A673 (cell line): ENCODE measurements around the gene LMAN2. TPM values are rescaled to one million over a fixed set of nuclear protein-coding genes. Genes with fewer than 3 reads are reported as not detected.

Source experiments
- BruUV-seq: library from RNA; stranded (reverse); fragments of 400-500 nt; replicated peaks from 2 replicates; lab custom pipeline; 2021; lab: Mats Ljungman, UMichigan
- CTCF ChIA-PET: fragments of 300-600 bp; sonication (Branson Sonifier 250); formaldehyde crosslinking; loops from one replicate; lab custom pipeline; 2022; ENCODE audit warnings: antibody characterized with exemption; lab: Charles Lee
- POLR2A ChIA-PET: fragments of 300-600 bp; sonication (Branson Sonifier 250); formaldehyde crosslinking; loops from one replicate; lab custom pipeline; 2022; ENCODE audit warnings: antibody characterized with exemption; ENCODE audit not compliant: low non-redundant PET; lab: Charles Lee
- DNase-seq: peaks from one replicate; pipeline ENCODE4 v3.0.0-alpha.2; 2015; ENCODE audit warnings: low spot score
- H3K27ac ChIP-seq: fragments of 200-600 bp; sonication (generic); 2 replicates; pipeline ENCODE4 v1.5.1; 2016; ENCODE audit warnings: mixed run types, low read depth, mild to moderate bottlenecking, mixed read lengths, antibody characterized with exemption, low read length; ENCODE audit not compliant: poor library complexity, severe bottlenecking
- H3K27me3 ChIP-seq: fragments of 200-600 bp; sonication (generic); replicated peaks from 2 replicates; pipeline ENCODE4 v1.6.1; 2017; ENCODE audit warnings: mixed run types, low read depth, mild to moderate bottlenecking, mixed read lengths, antibody characterized with exemption, low read length; ENCODE audit not compliant: insufficient read depth, poor library complexity
- H3K36me3 ChIP-seq: fragments of 200-600 bp; sonication (generic); 2 replicates; pipeline ENCODE4 v1.6.1; 2016; ENCODE audit warnings: mixed run types, mild to moderate bottlenecking, mixed read lengths, antibody characterized with exemption, low read length; ENCODE audit not compliant: insufficient read depth, poor library complexity, severe bottlenecking
- H3K4me1 ChIP-seq: fragments of 200-600 bp; sonication (generic); 2 replicates; pipeline ENCODE4 v1.6.1; 2017; ENCODE audit warnings: mixed run types, mild to moderate bottlenecking, mixed read lengths, antibody characterized with exemption, low read length; ENCODE audit not compliant: insufficient read depth, poor library complexity, severe bottlenecking
- H3K4me3 ChIP-seq: fragments of 200-600 bp; sonication (generic); 2 replicates; pipeline ENCODE4 v1.5.1; 2016; ENCODE audit warnings: low read depth, mixed run types, mild to moderate bottlenecking, mixed read lengths, low read length; ENCODE audit not compliant: poor library complexity, severe bottlenecking
- H3K9me3 ChIP-seq: fragments of 200-600 bp; sonication (generic); 2 replicates; pipeline ENCODE4 v1.6.1; 2016; ENCODE audit warnings: mixed run types, low read depth, mild to moderate bottlenecking, mixed read lengths, antibody characterized with exemption, low read length; ENCODE audit not compliant: poor library complexity, severe bottlenecking
- EZH2 ChIP-seq: fragments of 200-600 bp; sonication (generic); IDR thresholded peaks from 2 replicates; pipeline ENCODE4 v1.6.1; 2017; ENCODE audit warnings: borderline replicate concordance, low read depth, mild to moderate bottlenecking, mixed read lengths, antibody characterized with exemption, low read length; ENCODE audit not compliant: poor library complexity, severe bottlenecking
- intact Hi-C: fragments of 100-400 bp; cut with micrococcal nuclease; formaldehyde crosslinking; loops from one replicate; pipeline ENCODE4 v1.10.0; 2022; ENCODE audit not compliant: unreplicated experiment
- total RNA-seq: library from RNA; stranded (reverse); gene quantifications from 2 replicates; pipeline ENCODE4 v1.2.3, GENCODE V29; 2021
- TF ChIP-seq, protein P1 (sequence below): fragments of 300-800, 200-600 bp; sonication (generic); conservative IDR thresholded peaks from 2 replicates; pipeline ENCODE4 v1.5.1; 2017; ENCODE audit warnings: low read depth, mild to moderate bottlenecking, antibody characterized with exemption, low read length, moderate library complexity, mixed read lengths

Gene LMAN2
- total RNA-seq, 1 experiment from 2014 or later = 98.4 TPM

GRCh38 chr5:177397875-177398390 lies 46.5 kb upstream of the LMAN2 start:
- Histone ChIP-seq H3K27ac (no peak overlapping the region), H3K4me1 (peaks cover 7% of the 10 kb centered on the region), H3K9me3 (no peaks in the 10 kb centered on the region), H3K36me3 (no peaks in the 10 kb centered on the region), H3K27me3 (peaks cover 33% of the 10 kb centered on the region), H3K4me3 (no peak overlapping the region)
- no peak for DNase-seq
- intact Hi-C loops = no loop called here
- TF ChIP-seq EZH2 = no peak
- TF ChIP-seq, protein P1, sequence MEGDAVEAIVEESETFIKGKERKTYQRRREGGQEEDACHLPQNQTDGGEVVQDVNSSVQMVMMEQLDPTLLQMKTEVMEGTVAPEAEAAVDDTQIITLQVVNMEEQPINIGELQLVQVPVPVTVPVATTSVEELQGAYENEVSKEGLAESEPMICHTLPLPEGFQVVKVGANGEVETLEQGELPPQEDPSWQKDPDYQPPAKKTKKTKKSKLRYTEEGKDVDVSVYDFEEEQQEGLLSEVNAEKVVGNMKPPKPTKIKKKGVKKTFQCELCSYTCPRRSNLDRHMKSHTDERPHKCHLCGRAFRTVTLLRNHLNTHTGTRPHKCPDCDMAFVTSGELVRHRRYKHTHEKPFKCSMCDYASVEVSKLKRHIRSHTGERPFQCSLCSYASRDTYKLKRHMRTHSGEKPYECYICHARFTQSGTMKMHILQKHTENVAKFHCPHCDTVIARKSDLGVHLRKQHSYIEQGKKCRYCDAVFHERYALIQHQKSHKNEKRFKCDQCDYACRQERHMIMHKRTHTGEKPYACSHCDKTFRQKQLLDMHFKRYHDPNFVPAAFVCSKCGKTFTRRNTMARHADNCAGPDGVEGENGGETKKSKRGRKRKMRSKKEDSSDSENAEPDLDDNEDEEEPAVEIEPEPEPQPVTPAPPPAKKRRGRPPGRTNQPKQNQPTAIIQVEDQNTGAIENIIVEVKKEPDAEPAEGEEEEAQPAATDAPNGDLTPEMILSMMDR = no peak
- ChIA-PET CTCF (no interaction called here), POLR2A (no interaction called here)
- no TSS peak for BruUV-seq

GRCh38 chr5:177396807-177397206 lies 45.3 kb upstream of the LMAN2 start:
- Histone ChIP-seq H3K27ac (no peak overlapping the region), H3K4me1 (peaks cover 1% of the 10 kb centered on the region), H3K27me3 (peaks cover 21% of the 10 kb centered on the region), H3K36me3 (no peaks in the 10 kb centered on the region), H3K4me3 (no peak overlapping the region), H3K9me3 (no peaks in the 10 kb centered on the region)
- BruUV-seq = no TSS peak
- no peak for TF ChIP-seq EZH2
- TF ChIP-seq, protein P1 = no peak
- DNase-seq = no peak
- intact Hi-C loops = no loop called here
- ChIA-PET POLR2A (no interaction called here), CTCF (no interaction called here)

- H3K4me3 ChIP-seq = no peak overlapping the region
- ChIA-PET POLR2A (no interaction called here), CTCF (no interaction called here)
- H3K27me3 ChIP-seq = peaks cover 14% of the 10 kb centered on the region
- no peaks in the 10 kb centered on the region for H3K9me3 ChIP-seq
- intact Hi-C loops = no loop called here
- no peak overlapping the region for H3K27ac ChIP-seq
- DNase-seq = no peak
- BruUV-seq = no TSS peak
- no peaks in the 10 kb centered on the region for H3K4me1 ChIP-seq
- no peaks in the 10 kb centered on the region for H3K36me3 ChIP-seq
- no peak for TF ChIP-seq EZH2
- TF ChIP-seq, protein P1 = no peak
Measured at GRCh38 chr5:177396078-177396477, 44.6 kb upstream of the LMAN2 start.
